GM12878 (cell line): Measurements from ENCODE around the gene LMNTD2. TPM values are rescaled to one million over a fixed set of nuclear protein-coding genes. Genes with fewer than 3 reads are reported as not detected.
A peak's percentile ranks its signal among the peaks of the same experiment; 100 is the strongest.

Source experiments
- ATAC-seq: fragments of 200-7000 bp; cut with Tn5 transposase; 3 replicates; pipeline ENCODE4 v1.9.1; 2020; ENCODE audit warnings: mild to moderate bottlenecking, moderate library complexity
- BruUV-seq: library from RNA; stranded (reverse); fragments of 400-500 nt; replicated peaks from 2 replicates; lab custom pipeline; 2021; lab: Mats Ljungman, UMichigan
- CTCF ChIA-PET: fragments of 300-600 bp; sonication (Branson Sonifier 250); formaldehyde crosslinking; extraction: SDS; loops from one replicate; lab custom pipeline; 2021; ENCODE audit warnings: inconsistent platforms; lab: Yijun Ruan, JAX
- POLR2A ChIA-PET: fragments of 350-600 bp; formaldehyde crosslinking; extraction: SDS; loops from one replicate; lab custom pipeline; 2021; ENCODE audit warnings: inconsistent platforms; lab: Charles Lee
- RAD21 ChIA-PET: fragments of 300-600 bp; sonication (Branson Sonifier 250); formaldehyde crosslinking; loops from one replicate; lab custom pipeline; 2023; ENCODE audit warnings: antibody characterized with exemption; ENCODE audit not compliant: unreplicated experiment; lab: Charles Lee
- SMC1A ChIA-PET: fragments of 300-600 bp; sonication (Branson Sonifier 250); formaldehyde crosslinking; loops from one replicate; lab custom pipeline; 2023; ENCODE audit not compliant: unreplicated experiment, uncharacterized antibody; lab: Charles Lee
- DNase-seq: peaks from one replicate; pipeline ENCODE4 v3.0.0-alpha.2; 2011; ENCODE audit warnings: low read depth, low spot score
- FAIRE-seq: peaks from 3 replicates; lab custom pipeline; 2011; peaks lifted over from hg19 to GRCh38; lab: Jason Lieb, UNC
- H2AFZ ChIP-seq: 2 replicates; pipeline ENCODE4 v1.6.0; 2011; ENCODE audit warnings: low read depth, low read length, control low read depth; ENCODE audit not compliant: control insufficient read depth
- H3K27ac ChIP-seq: 2 replicates; pipeline ENCODE4 v1.5.1; 2011; ENCODE audit warnings: control low read depth; ENCODE audit not compliant: control insufficient read depth, insufficient read depth
- H3K27me3 ChIP-seq, 2 experiments: replicated peaks in 1 of 2; 2 replicates each; pipeline versions ENCODE4 v1.6.0 to v1.6.1; 2011; ENCODE audit warnings: low read length in 1 of 2; ENCODE audit not compliant: control insufficient read depth in 2 of 2, insufficient read depth in 2 of 2
- H3K36me3 ChIP-seq, 2 experiments: 2 replicates each; pipeline ENCODE4 v1.5.1; 2011; ENCODE audit warnings: low read length in 1 of 2; ENCODE audit not compliant: control insufficient read depth in 2 of 2, insufficient read depth in 2 of 2
- H3K4me1 ChIP-seq: 2 replicates; pipeline ENCODE4 v1.6.1; 2011; ENCODE audit warnings: mild to moderate bottlenecking, low read length, moderate library complexity, mixed read lengths; ENCODE audit not compliant: control insufficient read depth, insufficient read depth
- H3K4me2 ChIP-seq: 2 replicates; pipeline ENCODE4 v1.6.0; 2011; ENCODE audit warnings: control low read depth; ENCODE audit not compliant: control insufficient read depth, insufficient read depth
- H3K4me3 ChIP-seq: fragments of 200-600 bp; sonication (generic); 2 replicates; pipeline ENCODE4 v1.5.1; 2016
- H3K79me2 ChIP-seq: 2 replicates; pipeline ENCODE4 v1.6.0; 2011; ENCODE audit warnings: low read length; ENCODE audit not compliant: control insufficient read depth, insufficient read depth
- H3K9ac ChIP-seq: 2 replicates; pipeline ENCODE4 v1.8.0; 2011; ENCODE audit warnings: low read length, control low read depth, mixed read lengths; ENCODE audit not compliant: control insufficient read depth, insufficient read depth
- H3K9me3 ChIP-seq: replicated peaks from 3 replicates; pipeline ENCODE4 v1.5.1; 2011; ENCODE audit warnings: mild to moderate bottlenecking, low read length; ENCODE audit not compliant: control insufficient read depth, insufficient read depth
- H4K20me1 ChIP-seq: 2 replicates; pipeline ENCODE4 v1.6.0; 2011; ENCODE audit not compliant: control insufficient read depth, insufficient read depth
- RFX5 ChIP-seq: IDR thresholded peaks from 2 replicates; pipeline ENCODE4 v1.6.1; 2011; ENCODE audit warnings: low read depth, low read length, improper control_type of control experiment
- WGBS: methylation state at CpG from one replicate; pipeline ENCODE4 v1.1.6; 2016; ENCODE audit warnings: low lambda C conversion rate; ENCODE audit not compliant: insufficient replicate concordance, insufficient coverage; ENCODE audit errors: missing lambda C conversion rate; 5-methylcytosine and 5-hydroxymethylcytosine counted together
- in situ Hi-C: fragments of 300-500 bp; cut with MboI; formaldehyde crosslinking; loops from 9 replicates; pipeline ENCODE4 v1.14.3; 2018; ENCODE audit warnings: mixed read lengths
- intact Hi-C: fragments of 100-400 bp; cut with micrococcal nuclease; formaldehyde crosslinking; loops from one replicate; pipeline ENCODE4 v1.14.2; 2022; ENCODE audit not compliant: unreplicated experiment
- microRNA counts: library from miRNA; unstranded; fragments of <30 nt; microRNA quantifications from one replicate; lab custom pipeline; 2016
- microRNA-seq: library from miRNA; unstranded; fragments of <30 nt; microRNA quantifications from one replicate; pipeline ENCODE4, GENCODE V29; 2018
- polyA plus RNA-seq, 11 experiments: library from polyadenylated mRNA; depleted of rRNA in 4 of 11; unstranded in 6 of 11; stranded (reverse) in 5 of 11; fragments of >200 nt; fragmentation: Nextera tagmentation in 4 of 11; fragmentation: Illumina TruSeq in 1 of 11; extraction: Ambion mirVana in 4 of 11; extraction: Trizol in 1 of 11; gene quantifications; 1 replicate in 1 of 11; 2 replicates in 10 of 11; pipeline versions ENCODE4 v1.2.1 to v1.2.3, GENCODE V29; 2011 to 2016; ENCODE audit warnings: inconsistent platforms in 2 of 11, missing spikeins in 2 of 11, low read depth in 1 of 11
- small RNA-seq: library from RNA; depleted of rRNA; stranded (forward); fragments of <200 nt; gene quantifications from one replicate; pipeline ENCODE3, GENCODE V24; 2014
- total RNA-seq, 4 experiments: library from RNA; depleted of rRNA in 3 of 4; stranded (reverse); fragments of >200 nt in 3 of 4; fragmentation: Illumina TruSeq in 1 of 4; extraction: Trizol in 1 of 4; gene quantifications; 2 replicates each; pipeline versions ENCODE4 v1.2.1 to v1.2.3, GENCODE V29; 2013 to 2021
- TF ChIP-seq, protein P1 (sequence below): fragments of 450-650 bp; IDR thresholded peaks from 2 replicates; pipeline ENCODE4 v1.6.1; 2016; ENCODE audit warnings: mild to moderate bottlenecking

The LMNTD2 gene
- total and polyA plus RNA-seq, 10 of the 15 experiments (the other 5 are each of a cell fraction or from before 2014, with no cell fraction given) = 0.22 to 4.1 (median 1.3) TPM; not detected in 2

DNA sequence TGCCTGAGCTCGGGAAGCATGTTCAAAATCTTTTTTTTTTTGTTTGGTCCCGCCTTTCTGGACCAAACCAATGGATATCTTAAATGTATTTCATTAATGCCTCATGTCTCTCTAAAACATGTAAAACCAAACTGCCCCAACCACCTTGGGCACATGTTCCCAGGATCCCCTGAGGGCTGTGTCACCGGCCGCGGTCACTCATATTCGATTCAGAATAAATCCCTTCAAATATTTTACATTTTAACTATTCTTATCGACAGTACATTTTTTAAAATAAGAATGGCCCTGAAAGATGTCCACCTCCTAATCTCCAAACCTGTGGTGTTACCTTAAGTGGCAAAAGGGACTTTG is 55.6 kb downstream of the LMNTD2 start:
- peaks cover 43% of the 10 kb centered on the region for H3K79me2 ChIP-seq
- H3K9me3 ChIP-seq = no peaks in the 10 kb centered on the region; the same call in 2 of the 3 replicates
- ATAC-seq (no peak), FAIRE-seq (no peak), DNase-seq (no peak)
- peaks cover 9 to 15% of the 10 kb centered on the region in 2 experiments; a peak in 3 of 4 replicates for H3K36me3 ChIP-seq
- peak overlapping the region; percentile 99; the same call in 1 of the 2 replicates for H3K9ac ChIP-seq
- peak overlapping the region; percentile 99 for H3K4me2 ChIP-seq
- no peaks in the 10 kb centered on the region for H4K20me1 ChIP-seq
- TF ChIP-seq, protein P1, sequence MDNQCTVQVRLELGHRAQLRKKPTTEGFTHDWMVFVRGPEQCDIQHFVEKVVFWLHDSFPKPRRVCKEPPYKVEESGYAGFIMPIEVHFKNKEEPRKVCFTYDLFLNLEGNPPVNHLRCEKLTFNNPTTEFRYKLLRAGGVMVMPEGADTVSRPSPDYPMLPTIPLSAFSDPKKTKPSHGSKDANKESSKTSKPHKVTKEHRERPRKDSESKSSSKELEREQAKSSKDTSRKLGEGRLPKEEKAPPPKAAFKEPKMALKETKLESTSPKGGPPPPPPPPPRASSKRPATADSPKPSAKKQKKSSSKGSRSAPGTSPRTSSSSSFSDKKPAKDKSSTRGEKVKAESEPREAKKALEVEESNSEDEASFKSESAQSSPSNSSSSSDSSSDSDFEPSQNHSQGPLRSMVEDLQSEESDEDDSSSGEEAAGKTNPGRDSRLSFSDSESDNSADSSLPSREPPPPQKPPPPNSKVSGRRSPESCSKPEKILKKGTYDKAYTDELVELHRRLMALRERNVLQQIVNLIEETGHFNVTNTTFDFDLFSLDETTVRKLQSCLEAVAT = peak; percentile 18; the same call in 1 of the 2 replicates
- TF ChIP-seq RFX5 = no peak
- no TSS peak for BruUV-seq
- SMC1A ChIA-PET = interaction anchor here (1.3 to 2.8 kb wide), 2 partner anchors 55 to 254 kb away, joined by 3 to 12 read pairs; partner anchors contain the start of gene PTDSS2
- 83% methylated on average over 7 of the region's 7 CpGs for WGBS
- no peak overlapping the region for H2AFZ ChIP-seq
- no peak overlapping the region; the same call in 1 of the 2 replicates for H3K27ac ChIP-seq
- CTCF ChIA-PET = interaction anchor here (1.2 to 2.3 kb wide), 2 partner anchors 14 to 55 kb away, joined by 3 to 11 read pairs; partner anchors contain the start of gene PTDSS2
- POLR2A ChIA-PET = interaction anchor here (0.6 to 2.3 kb wide), 4 partner anchors 55 to 195 kb away, joined by 3 to 12 read pairs (median 6); partner anchors contain the start of gene PTDSS2
- H3K4me3 ChIP-seq = peak overlapping the region; percentile 89
- intact Hi-C loops = no loop called here
- H3K27me3 ChIP-seq = no peaks in the 10 kb centered on the region
- RAD21 ChIA-PET = no interaction called here
- peaks cover 23% of the 10 kb centered on the region for H3K4me1 ChIP-seq
- in situ Hi-C loops = loop anchor here (5.0 kb wide), 2 partner anchors 53 to 298 kb away; partner anchors contain the start of genes BET1L, PTDSS2 and RIC8A

MicroRNAs within 50 kb of the gene (microRNA counts, 767-probe panel; counts per million panel counts)
- 2,553 counts per million, percentile 84 among the panel's probes with 10 or more counts for microRNA hsa-miR-210 (lab: Ali Mortazavi, UCI)

Small RNAs within 50 kb of the gene (microRNA-seq; reads per million reads assigned to microRNA genes)
- 808 reads per million, percentile 88 among the genes with 10 or more reads in this experiment for gene MIR210

Small RNAs within 50 kb of the gene (small RNA-seq; reads per million reads assigned to genes)
- gene MIR210 = 439 reads per million, percentile 99 among the genes with 10 or more reads in this experiment

Other genes starting within 250 kb of the LMNTD2 start
Only the 7 nearest of the 25 such genes appear.
- gene RNH1, start 53.5 kb downstream of the LMNTD2 start, total RNA-seq (2014; rRNA removed) = 119 and 139 TPM in 2 replicates
- gene RNH1, start 53.5 kb downstream of the LMNTD2 start, total RNA-seq (2014; rRNA removed; fragmentation: Illumina TruSeq; extraction: Trizol) = 32.2 and 36.7 TPM in 2 replicates
- 125 and 133 TPM in 2 replicates for gene RNH1, start 53.5 kb downstream of the LMNTD2 start, total RNA-seq (2021)
- 17.8 and 40.4 TPM in 2 replicates for gene RNH1, start 53.5 kb downstream of the LMNTD2 start, polyA plus RNA-seq (2011; rRNA removed)
- gene RNH1, start 53.5 kb downstream of the LMNTD2 start, polyA plus RNA-seq (2014; fragmentation: Illumina TruSeq; extraction: Trizol) = 7.2 and 25.0 TPM in 2 replicates
- 1 to 10 TPM; 2.3 to 7.2 TPM for gene RNH1, start 53.5 kb downstream of the LMNTD2 start, polyA plus RNA-seq (2014; fragmentation: Nextera tagmentation; extraction: Ambion mirVana)
- 104 and 132 TPM in 2 replicates for gene RNH1, start 53.5 kb downstream of the LMNTD2 start, polyA plus RNA-seq (2014; rRNA removed)
- 100 to 1,000 TPM; 156 to 162 TPM for gene RNH1, start 53.5 kb downstream of the LMNTD2 start, polyA plus RNA-seq (2016; fragmentation: Nextera tagmentation; extraction: Ambion mirVana)
- 43.5 and 47.6 TPM in 2 replicates for gene HRAS, start 25.2 kb downstream of the LMNTD2 start, total RNA-seq (2014; rRNA removed)
- gene HRAS, start 25.2 kb downstream of the LMNTD2 start, total RNA-seq (2014; rRNA removed; fragmentation: Illumina TruSeq; extraction: Trizol) = 25.3 and 31.6 TPM in 2 replicates
- 58.0 and 70.7 TPM in 2 replicates for gene HRAS, start 25.2 kb downstream of the LMNTD2 start, total RNA-seq (2021)
- gene HRAS, start 25.2 kb downstream of the LMNTD2 start, polyA plus RNA-seq (2011; rRNA removed) = 14.3 and 31.9 TPM in 2 replicates
- 2.2 and 18.1 TPM in 2 replicates for gene HRAS, start 25.2 kb downstream of the LMNTD2 start, polyA plus RNA-seq (2014; fragmentation: Illumina TruSeq; extraction: Trizol)
- gene HRAS, start 25.2 kb downstream of the LMNTD2 start, polyA plus RNA-seq (2014; fragmentation: Nextera tagmentation; extraction: Ambion mirVana) = 10 to 100 TPM in 1 of 2 experiments, 1 to 10 TPM in 1; 2.8 to 12.7 TPM
- gene HRAS, start 25.2 kb downstream of the LMNTD2 start, polyA plus RNA-seq (2014; rRNA removed) = 52.7 and 56.9 TPM in 2 replicates
- gene HRAS, start 25.2 kb downstream of the LMNTD2 start, polyA plus RNA-seq (2016; fragmentation: Nextera tagmentation; extraction: Ambion mirVana) = 10 to 100 TPM; 23.4 to 72.4 TPM
- gene LRRC56, start 23.2 kb downstream of the LMNTD2 start, total RNA-seq (2014; rRNA removed) = 0.60 and 0.79 TPM in 2 replicates
- gene LRRC56, start 23.2 kb downstream of the LMNTD2 start, total RNA-seq (2014; rRNA removed; fragmentation: Illumina TruSeq; extraction: Trizol) = 0.41 and 0.45 TPM in 2 replicates
- 1.7 and 1.9 TPM in 2 replicates for gene LRRC56, start 23.2 kb downstream of the LMNTD2 start, total RNA-seq (2021)
- 0.37 and 0.75 TPM in 2 replicates for gene LRRC56, start 23.2 kb downstream of the LMNTD2 start, polyA plus RNA-seq (2011; rRNA removed)
- gene LRRC56, start 23.2 kb downstream of the LMNTD2 start, polyA plus RNA-seq (2014; fragmentation: Illumina TruSeq; extraction: Trizol) = 0.19 TPM in 1 of 2 replicates, not detected in the other
- gene LRRC56, start 23.2 kb downstream of the LMNTD2 start, polyA plus RNA-seq (2014; fragmentation: Nextera tagmentation; extraction: Ambion mirVana) = under 1 TPM in 1 of 2 experiments, not detected in 1; 0.02 TPM
- gene LRRC56, start 23.2 kb downstream of the LMNTD2 start, polyA plus RNA-seq (2014; rRNA removed) = 1.6 and 1.9 TPM in 2 replicates
- 1 to 10 TPM in 1 of 2 experiments, under 1 TPM in 1; 0.62 to 1.0 TPM for gene LRRC56, start 23.2 kb downstream of the LMNTD2 start, polyA plus RNA-seq (2016; fragmentation: Nextera tagmentation; extraction: Ambion mirVana)
- gene RASSF7, start 232 bp upstream of the LMNTD2 start, total RNA-seq (2014; rRNA removed) = 17.8 and 19.0 TPM in 2 replicates
- gene RASSF7, start 232 bp upstream of the LMNTD2 start, total RNA-seq (2014; rRNA removed; fragmentation: Illumina TruSeq; extraction: Trizol) = 2.8 and 3.0 TPM in 2 replicates
- 15.1 and 16.8 TPM in 2 replicates for gene RASSF7, start 232 bp upstream of the LMNTD2 start, total RNA-seq (2021)
- 3.4 and 9.6 TPM in 2 replicates for gene RASSF7, start 232 bp upstream of the LMNTD2 start, polyA plus RNA-seq (2011; rRNA removed)
- 0.16 and 1.1 TPM in 2 replicates for gene RASSF7, start 232 bp upstream of the LMNTD2 start, polyA plus RNA-seq (2014; fragmentation: Illumina TruSeq; extraction: Trizol)
- gene RASSF7, start 232 bp upstream of the LMNTD2 start, polyA plus RNA-seq (2014; fragmentation: Nextera tagmentation; extraction: Ambion mirVana) = 1 to 10 TPM in 1 of 2 experiments, under 1 TPM in 1; 0.39 to 1.0 TPM
- 21.0 and 26.4 TPM in 2 replicates for gene RASSF7, start 232 bp upstream of the LMNTD2 start, polyA plus RNA-seq (2014; rRNA removed)
- 10 to 100 TPM; 22.2 to 29.7 TPM for gene RASSF7, start 232 bp upstream of the LMNTD2 start, polyA plus RNA-seq (2016; fragmentation: Nextera tagmentation; extraction: Ambion mirVana)
- 19.2 and 22.0 TPM in 2 replicates for gene PHRF1, start 15.7 kb upstream of the LMNTD2 start, total RNA-seq (2014; rRNA removed)
- gene PHRF1, start 15.7 kb upstream of the LMNTD2 start, total RNA-seq (2014; rRNA removed; fragmentation: Illumina TruSeq; extraction: Trizol) = 8.8 and 11.1 TPM in 2 replicates
- gene PHRF1, start 15.7 kb upstream of the LMNTD2 start, total RNA-seq (2021) = 39.4 and 43.5 TPM in 2 replicates
- 4.9 and 11.7 TPM in 2 replicates for gene PHRF1, start 15.7 kb upstream of the LMNTD2 start, polyA plus RNA-seq (2011; rRNA removed)
- gene PHRF1, start 15.7 kb upstream of the LMNTD2 start, polyA plus RNA-seq (2014; fragmentation: Illumina TruSeq; extraction: Trizol) = 2.4 and 8.0 TPM in 2 replicates
- gene PHRF1, start 15.7 kb upstream of the LMNTD2 start, polyA plus RNA-seq (2014; fragmentation: Nextera tagmentation; extraction: Ambion mirVana) = under 1 TPM; 0.13 to 0.42 TPM
- gene PHRF1, start 15.7 kb upstream of the LMNTD2 start, polyA plus RNA-seq (2014; rRNA removed) = 23.4 and 28.2 TPM in 2 replicates
- gene PHRF1, start 15.7 kb upstream of the LMNTD2 start, polyA plus RNA-seq (2016; fragmentation: Nextera tagmentation; extraction: Ambion mirVana) = 10 to 100 TPM; 18.5 to 21.7 TPM
- gene IRF7, start 55.2 kb upstream of the LMNTD2 start, total RNA-seq (2014; rRNA removed) = 119 and 141 TPM in 2 replicates
- gene IRF7, start 55.2 kb upstream of the LMNTD2 start, total RNA-seq (2014; rRNA removed; fragmentation: Illumina TruSeq; extraction: Trizol) = 24.3 and 24.4 TPM in 2 replicates
- gene IRF7, start 55.2 kb upstream of the LMNTD2 start, total RNA-seq (2021) = 115 and 116 TPM in 2 replicates
- gene IRF7, start 55.2 kb upstream of the LMNTD2 start, polyA plus RNA-seq (2011; rRNA removed) = 22.0 and 65.3 TPM in 2 replicates
- gene IRF7, start 55.2 kb upstream of the LMNTD2 start, polyA plus RNA-seq (2014; fragmentation: Illumina TruSeq; extraction: Trizol) = 0.71 and 8.1 TPM in 2 replicates
- gene IRF7, start 55.2 kb upstream of the LMNTD2 start, polyA plus RNA-seq (2014; fragmentation: Nextera tagmentation; extraction: Ambion mirVana) = 10 to 100 TPM in 1 of 2 experiments, 1 to 10 TPM in 1; 4.4 to 26.4 TPM
- gene IRF7, start 55.2 kb upstream of the LMNTD2 start, polyA plus RNA-seq (2014; rRNA removed) = 129 and 142 TPM in 2 replicates
- 10 to 100 TPM; 69.9 to 88.5 TPM for gene IRF7, start 55.2 kb upstream of the LMNTD2 start, polyA plus RNA-seq (2016; fragmentation: Nextera tagmentation; extraction: Ambion mirVana)
- gene CDHR5, start 64.2 kb upstream of the LMNTD2 start, total RNA-seq (2014; rRNA removed) = 0.05 TPM in 1 of 2 replicates, not detected in the other
- not detected in 2 replicates for gene CDHR5, start 64.2 kb upstream of the LMNTD2 start, total RNA-seq (2014; rRNA removed; fragmentation: Illumina TruSeq; extraction: Trizol)
- 0.40 TPM in 1 of 2 replicates, not detected in the other for gene CDHR5, start 64.2 kb upstream of the LMNTD2 start, total RNA-seq (2021)
- not detected in 2 replicates for gene CDHR5, start 64.2 kb upstream of the LMNTD2 start, polyA plus RNA-seq (2011; rRNA removed)
- gene CDHR5, start 64.2 kb upstream of the LMNTD2 start, polyA plus RNA-seq (2014; fragmentation: Illumina TruSeq; extraction: Trizol) = not detected in 2 replicates
- not detected for gene CDHR5, start 64.2 kb upstream of the LMNTD2 start, polyA plus RNA-seq (2014; fragmentation: Nextera tagmentation; extraction: Ambion mirVana)
- gene CDHR5, start 64.2 kb upstream of the LMNTD2 start, polyA plus RNA-seq (2014; rRNA removed) = 0.06 TPM in 1 of 2 replicates, not detected in the other
- not detected for gene CDHR5, start 64.2 kb upstream of the LMNTD2 start, polyA plus RNA-seq (2016; fragmentation: Nextera tagmentation; extraction: Ambion mirVana)